Epithelial cell of esophagus (primary cell): ENCODE data around the gene SESN1.

ENCODE experiments used
- DNase-seq: peaks from one replicate; pipeline ENCODE4 v3.0.0; 2010; ENCODE audit warnings: low read depth
- H3K4me3 ChIP-seq: 2 replicates; pipeline ENCODE4 v1.5.1; 2011; ENCODE audit warnings: mild to moderate bottlenecking, low read length, control low read depth
- CTCF ChIP-seq: IDR thresholded peaks from 2 replicates; pipeline ENCODE4 v1.5.1; 2011; ENCODE audit warnings: low read depth, mild to moderate bottlenecking, low read length, control low read depth, inconsistent platforms; ENCODE audit not compliant: insufficient read depth; ENCODE audit errors: missing control alignments

SESN1 gene

GRCh38 chr6:109059571-109060021 lies 35.0 kb downstream of the SESN1 start:
- peak; percentile 72 for DNase-seq
- H3K4me3 ChIP-seq: no peak overlapping the region
- TF ChIP-seq CTCF: peak; percentile 16

GRCh38 chr6:109059153-109059552 lies 35.5 kb downstream of the SESN1 start:
- DNase-seq: peak; percentile 79
- H3K4me3 ChIP-seq: no peak overlapping the region
- TF ChIP-seq CTCF: no peak

- TF ChIP-seq CTCF: no peak
- no peak for DNase-seq
- no peak overlapping the region for H3K4me3 ChIP-seq
Observed at GRCh38 chr6:109058620-109059019, 36.0 kb downstream of the SESN1 start.

GRCh38 chr6:109056661-109057060 lies 38.0 kb downstream of the SESN1 start:
- TF ChIP-seq CTCF: no peak
- no peak overlapping the region for H3K4me3 ChIP-seq
- DNase-seq: no peak

- DNase-seq: peak; percentile 32
- no peak overlapping the region for H3K4me3 ChIP-seq
- no peak for TF ChIP-seq CTCF
Observed at GRCh38 chr6:109055771-109056235, 38.8 kb downstream of the SESN1 start.

- no peak overlapping the region for H3K4me3 ChIP-seq
- TF ChIP-seq CTCF: no peak
- DNase-seq: no peak
Observed at GRCh38 chr6:109053336-109053735, 41.3 kb downstream of the SESN1 start.

- H3K4me3 ChIP-seq: no peak overlapping the region
- no peak for TF ChIP-seq CTCF
- DNase-seq: no peak
Observed at GRCh38 chr6:109052852-109053251, 41.8 kb downstream of the SESN1 start.
